HepG2 (cell line): ENCODE measurements around the gene ME3. TPM values are rescaled to one million over a fixed set of nuclear protein-coding genes. Genes with fewer than 3 reads are reported as not detected.

ENCODE experiments used
- CEBPZ ChIP-seq: IDR thresholded peaks from 2 replicates; pipeline ENCODE4 v1.6.1; 2012; ENCODE audit warnings: low read length, improper control_type of control experiment
- E2F1 ChIP-seq: sonication (generic); formaldehyde crosslinking; IDR thresholded peaks from 2 replicates; pipeline ENCODE4 v1.5.0; 2020; ENCODE audit warnings: missing genetic modification reagents
- GABPB1 ChIP-seq: IDR thresholded peaks from 2 replicates; pipeline ENCODE4 v1.6.1; 2016; ENCODE audit warnings: mild to moderate bottlenecking, missing genetic modification reagents, moderate library complexity, missing compliant biosample characterization
- GPN1 ChIP-seq: sonication (generic); formaldehyde crosslinking; IDR thresholded peaks from 2 replicates; pipeline ENCODE4 v1.5.1; 2020; ENCODE audit warnings: missing genetic modification reagents, borderline replicate concordance
- HDAC2 ChIP-seq: sonication (generic); formaldehyde crosslinking; IDR thresholded peaks from 2 replicates; pipeline ENCODE4 v1.4.0; 2020; ENCODE audit warnings: missing genetic modification reagents
- IRX3 ChIP-seq: sonication (generic); formaldehyde crosslinking; IDR thresholded peaks from 2 replicates; pipeline ENCODE4 v1.8.1; 2023; ENCODE audit warnings: mild to moderate bottlenecking, low read depth, missing genetic modification reagents, borderline replicate concordance
- KAT2B ChIP-seq: fragments of 150-350 bp; IDR thresholded peaks from 2 replicates; pipeline ENCODE4 v1.6.1; 2014; ENCODE audit warnings: low read depth, low read length, borderline replicate concordance
- MAF1 ChIP-seq: sonication (generic); formaldehyde crosslinking; IDR thresholded peaks from 2 replicates; pipeline ENCODE4 v1.5.0; 2020; ENCODE audit warnings: missing genetic modification reagents, borderline replicate concordance
- MED13 ChIP-seq: sonication (generic); formaldehyde crosslinking; IDR thresholded peaks from 2 replicates; pipeline ENCODE4 v1.5.0; 2020; ENCODE audit warnings: missing genetic modification reagents
- NPAS2 ChIP-seq: sonication (generic); formaldehyde crosslinking; IDR thresholded peaks from 2 replicates; pipeline ENCODE4 v1.8.0; 2022; ENCODE audit warnings: mild to moderate bottlenecking, missing genetic modification reagents, borderline replicate concordance
- RXRA ChIP-seq: sonication (generic); formaldehyde crosslinking; IDR thresholded peaks from 2 replicates; pipeline ENCODE4 v1.5.1; 2020; ENCODE audit warnings: missing genetic modification reagents
- TBX2 ChIP-seq: sonication (generic); formaldehyde crosslinking; IDR thresholded peaks from 2 replicates; pipeline ENCODE4 v1.5.0; 2020; ENCODE audit warnings: missing genetic modification reagents, mild to moderate bottlenecking, borderline replicate concordance
- THRA ChIP-seq: sonication (generic); formaldehyde crosslinking; IDR thresholded peaks from 2 replicates; pipeline ENCODE4 v1.4.0; 2020; ENCODE audit warnings: missing genetic modification reagents, borderline replicate concordance
- ZBTB43 ChIP-seq: sonication (generic); formaldehyde crosslinking; conservative IDR thresholded peaks from 2 replicates; pipeline ENCODE4 v1.4.0; 2020; ENCODE audit warnings: missing genetic modification reagents
- ZNF460 ChIP-seq: sonication (generic); formaldehyde crosslinking; IDR thresholded peaks from 2 replicates; pipeline ENCODE4 v1.5.1; 2020; ENCODE audit warnings: missing genetic modification reagents, mild to moderate bottlenecking, borderline replicate concordance
- ZNF496 ChIP-seq: sonication (generic); formaldehyde crosslinking; IDR thresholded peaks from 2 replicates; pipeline ENCODE4 v1.8.1; 2023; ENCODE audit warnings: mild to moderate bottlenecking, moderate library complexity, missing genetic modification reagents; ENCODE audit not compliant: insufficient replicate concordance
- polyA plus RNA-seq, 8 experiments: library from polyadenylated mRNA; depleted of rRNA in 3 of 8; stranded (reverse) in 7 of 8; unstranded in 1 of 8; fragments of >200 nt; fragmentation: Illumina TruSeq in 4 of 8; extraction: Trizol in 4 of 8; gene quantifications; 2 replicates each; pipeline versions ENCODE4 v1.2.1 to v1.2.3, GENCODE V29; 2011 to 2016; ENCODE audit warnings: low read depth in 4 of 8, missing spikeins in 1 of 8, mixed read lengths in 1 of 8; ENCODE audit not compliant: insufficient read depth in 1 of 8
- total RNA-seq, 5 experiments: library from RNA; depleted of rRNA; stranded (reverse); fragments of >200 nt; fragmentation: Illumina TruSeq; extraction: Trizol; gene quantifications; 2 replicates each; pipeline ENCODE4 v1.2.3, GENCODE V29; 2016; ENCODE audit warnings: low read depth in 1 of 5

The ME3 gene
- total and polyA plus RNA-seq, 2 of the 13 experiments (the other 11 are each of a cell fraction or from before 2014, with no cell fraction given): not detected

- TF ChIP-seq NPAS2 (CRISPR knock-in tag) (no peak), MED13 (CRISPR knock-in tag) (no peak), ZBTB43 (no peak), TBX2 (no peak), GABPB1 (CRISPR knock-in tag) (no peak), HDAC2 (CRISPR knock-in tag) (peak; percentile 52; the same call in 1 of the 2 replicates), RXRA (no peak; the same call in 1 of the 2 replicates), CEBPZ (no peak), IRX3 (no peak), KAT2B (no peak), GPN1 (no peak), ZNF460 (CRISPR knock-in tag) (no peak), MAF1 (CRISPR knock-in tag) (no peak), THRA (peak; percentile 57; the same call in 1 of the 2 replicates), E2F1 (no peak), ZNF496 (CRISPR knock-in tag) (no peak)
Measured at GRCh38 chr11:86476109-86476861, 196.1 kb downstream of the ME3 start (continued).
